HFF-Myc (cell line): ENCODE measurements around the gene NCCRP1.

Experiments
- DNase-seq: peaks from one replicate; pipeline ENCODE4 v3.0.0-alpha.2; 2011; ENCODE audit warnings: low read depth; ENCODE audit errors: extremely low read depth
- H3K4me3 ChIP-seq: replicated peaks from 2 replicates; pipeline ENCODE4 v1.5.1; 2011; ENCODE audit warnings: low read depth, mild to moderate bottlenecking, control low read depth, low read length
- CTCF ChIP-seq: IDR thresholded peaks from 2 replicates; pipeline ENCODE4 v1.5.1; 2012; ENCODE audit warnings: mild to moderate bottlenecking, low read depth, low read length, control low read depth; ENCODE audit errors: missing control alignments

NCCRP1 gene

GRCh38 chr19:39247701-39248664 is 51.2 kb downstream of the NCCRP1 start:
- H3K4me3 ChIP-seq, result 0 out of 2 replicates have a peak overlapping the region, but pooled peaks have one; percentile 7

GRCh38 chr19:39248806-39249205 is 52.0 kb downstream of the NCCRP1 start, which contains the start of gene IFNL4:
Gene IFNL4, minus strand, starts transcription at chr19:39248856.
- H3K4me3 ChIP-seq, result 0 out of 2 replicates have a peak within 1 kb of the TSS, but pooled peaks have one; percentile 7
- DNase-seq, result no peak
- TF ChIP-seq CTCF, result no peak

More at GRCh38 chr19:39247701-39248664, 51.2 kb downstream of the NCCRP1 start:
- no peak for DNase-seq
- TF ChIP-seq CTCF, result no peak

GRCh38 chr19:39251081-39251480 is 54.3 kb downstream of the NCCRP1 start:
- H3K4me3 ChIP-seq, result no peak overlapping the region
- no peak for DNase-seq
- TF ChIP-seq CTCF, result no peak
